ENCODE data around the gene FYN.

GRCh38 chr6:111767752-111768430, 105.4 kb downstream of the FYN start:
- TF ChIP-seq, protein P1, sequence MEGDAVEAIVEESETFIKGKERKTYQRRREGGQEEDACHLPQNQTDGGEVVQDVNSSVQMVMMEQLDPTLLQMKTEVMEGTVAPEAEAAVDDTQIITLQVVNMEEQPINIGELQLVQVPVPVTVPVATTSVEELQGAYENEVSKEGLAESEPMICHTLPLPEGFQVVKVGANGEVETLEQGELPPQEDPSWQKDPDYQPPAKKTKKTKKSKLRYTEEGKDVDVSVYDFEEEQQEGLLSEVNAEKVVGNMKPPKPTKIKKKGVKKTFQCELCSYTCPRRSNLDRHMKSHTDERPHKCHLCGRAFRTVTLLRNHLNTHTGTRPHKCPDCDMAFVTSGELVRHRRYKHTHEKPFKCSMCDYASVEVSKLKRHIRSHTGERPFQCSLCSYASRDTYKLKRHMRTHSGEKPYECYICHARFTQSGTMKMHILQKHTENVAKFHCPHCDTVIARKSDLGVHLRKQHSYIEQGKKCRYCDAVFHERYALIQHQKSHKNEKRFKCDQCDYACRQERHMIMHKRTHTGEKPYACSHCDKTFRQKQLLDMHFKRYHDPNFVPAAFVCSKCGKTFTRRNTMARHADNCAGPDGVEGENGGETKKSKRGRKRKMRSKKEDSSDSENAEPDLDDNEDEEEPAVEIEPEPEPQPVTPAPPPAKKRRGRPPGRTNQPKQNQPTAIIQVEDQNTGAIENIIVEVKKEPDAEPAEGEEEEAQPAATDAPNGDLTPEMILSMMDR (conservative IDR thresholded peaks at IDR 0.05): no peak
- TF ChIP-seq ZFX (IDR thresholded peaks at IDR 0.05): no peak

All from C4-2B (cell line).